GM19452 (cell line): ENCODE results near the gene UCP3.
A peak's percentile ranks its signal among the peaks of the same experiment; 100 is the strongest.

Source experiments
- ATAC-seq: cut with Tn5 transposase; IDR thresholded peaks from one replicate; pipeline ENCODE4 v1.9.1; 2021; ENCODE audit not compliant: unreplicated experiment

The UCP3 gene

GRCh38 chr11:73980001-73980961 is 28.6 kb downstream of the UCP3 start:
- ATAC-seq = peak; percentile 43

GRCh38 chr11:73978576-73979086 is 30.3 kb downstream of the UCP3 start:
- ATAC-seq = no peak

DNA sequence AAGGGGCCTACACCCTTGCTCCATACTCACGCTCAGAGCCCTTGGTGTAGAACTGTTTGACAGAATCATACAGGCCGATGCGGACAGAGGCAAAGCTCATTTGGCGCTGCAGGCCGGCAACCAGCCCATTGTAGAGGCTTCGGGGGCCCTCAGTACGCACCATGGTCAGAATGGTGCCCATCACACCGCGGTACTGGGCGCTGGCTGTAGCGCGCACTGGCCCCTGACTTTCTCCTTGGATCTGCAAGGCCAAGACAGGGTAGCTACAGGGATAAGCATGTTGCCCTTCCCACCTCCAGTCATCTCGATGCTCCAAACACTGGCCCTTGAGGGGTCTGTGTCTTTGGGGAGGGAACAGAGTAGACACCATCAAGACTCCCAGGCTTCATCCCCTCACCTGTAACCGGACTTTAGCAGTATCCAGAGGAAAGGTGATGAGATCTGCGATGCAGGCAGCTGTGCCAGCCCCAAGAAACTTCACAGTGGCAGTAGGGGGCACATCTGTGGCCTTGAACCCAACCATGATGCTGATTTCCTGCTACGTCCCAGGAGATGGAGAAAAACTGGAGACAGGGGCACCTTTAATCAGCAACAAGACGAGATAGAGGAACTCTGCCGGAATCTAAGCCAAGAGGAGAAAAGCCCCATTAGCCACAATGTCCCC is 30.9 kb downstream of the UCP3 start:
- no peak for ATAC-seq

DNA sequence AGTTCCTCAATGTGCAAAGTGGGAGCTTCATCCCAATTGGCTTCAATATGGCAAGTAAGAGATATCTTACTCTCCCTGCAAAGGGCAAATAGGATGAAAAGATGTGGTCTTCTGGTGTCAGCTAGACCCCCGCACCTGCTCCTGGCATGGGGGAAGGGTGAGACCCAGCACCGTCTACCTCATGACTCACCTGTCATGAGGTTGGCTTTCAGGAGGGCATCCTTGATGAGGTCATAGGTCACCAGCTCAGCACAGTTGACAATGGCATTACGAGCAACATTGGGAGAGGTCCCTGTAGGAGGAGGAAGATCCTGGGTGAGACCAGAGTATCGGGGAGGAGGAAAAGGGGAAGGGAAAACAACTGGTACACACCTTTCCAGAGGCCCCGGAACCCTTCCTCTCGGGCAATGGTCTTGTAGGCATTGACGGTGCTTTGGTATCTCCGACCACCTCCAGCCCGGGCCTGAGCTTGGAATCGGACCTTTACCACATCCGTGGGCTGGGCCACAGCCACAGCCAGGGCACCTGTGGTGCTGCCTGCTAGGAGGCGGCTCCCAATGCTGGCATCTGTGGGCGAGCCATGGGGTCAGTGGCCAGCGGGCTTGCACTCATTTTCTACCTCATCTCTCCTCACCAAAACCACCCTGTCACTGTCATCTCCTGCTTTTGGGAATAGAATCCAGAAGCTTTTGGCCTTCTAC is 32.3 kb downstream of the UCP3 start:
- no peak for ATAC-seq

- ATAC-seq = no peak
Measured at GRCh38 chr11:73975479-73975757, 33.5 kb downstream of the UCP3 start.

DNA sequence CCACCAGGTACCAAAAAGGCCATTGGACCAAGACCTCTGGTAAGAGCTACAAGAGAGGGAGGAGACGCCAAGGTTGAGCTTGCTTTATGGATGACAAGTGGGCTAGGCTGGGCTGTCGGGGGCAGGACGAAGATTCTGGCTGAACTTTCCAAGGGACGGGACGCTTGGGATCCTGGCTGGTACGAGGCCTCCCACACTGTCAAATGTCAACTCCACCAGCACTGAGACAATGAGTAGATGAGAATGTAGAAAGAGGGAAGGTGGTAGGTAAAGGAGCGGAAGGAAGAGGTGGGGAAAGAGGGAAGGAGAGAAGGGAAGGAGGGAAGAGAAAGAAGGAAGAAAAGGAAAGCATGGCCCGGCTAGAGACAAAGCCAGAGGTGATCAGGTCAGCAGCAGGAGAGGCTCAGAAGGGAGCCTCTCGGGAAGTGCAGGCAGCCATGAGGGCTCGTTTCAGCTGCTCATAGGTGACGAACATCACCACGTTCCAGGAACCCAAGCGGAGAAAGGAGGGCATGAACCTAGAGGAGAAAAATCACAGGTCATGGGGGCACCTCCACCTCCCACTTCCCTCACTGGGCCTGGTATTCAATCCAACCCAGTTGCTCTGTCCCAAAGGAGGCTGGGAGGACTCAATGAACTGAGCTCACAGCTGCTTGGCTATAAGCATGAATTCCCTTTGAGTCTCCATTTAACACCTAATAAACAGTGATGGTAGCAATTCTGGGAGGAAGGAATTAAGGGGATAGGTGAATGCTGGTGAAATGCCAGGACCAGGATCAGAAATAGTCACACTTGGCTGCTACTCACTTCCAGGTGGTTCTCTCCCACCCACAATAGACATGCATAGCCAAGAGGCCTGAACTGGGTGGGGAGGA is 34.0 kb downstream of the UCP3 start:
- no peak for ATAC-seq

DNA sequence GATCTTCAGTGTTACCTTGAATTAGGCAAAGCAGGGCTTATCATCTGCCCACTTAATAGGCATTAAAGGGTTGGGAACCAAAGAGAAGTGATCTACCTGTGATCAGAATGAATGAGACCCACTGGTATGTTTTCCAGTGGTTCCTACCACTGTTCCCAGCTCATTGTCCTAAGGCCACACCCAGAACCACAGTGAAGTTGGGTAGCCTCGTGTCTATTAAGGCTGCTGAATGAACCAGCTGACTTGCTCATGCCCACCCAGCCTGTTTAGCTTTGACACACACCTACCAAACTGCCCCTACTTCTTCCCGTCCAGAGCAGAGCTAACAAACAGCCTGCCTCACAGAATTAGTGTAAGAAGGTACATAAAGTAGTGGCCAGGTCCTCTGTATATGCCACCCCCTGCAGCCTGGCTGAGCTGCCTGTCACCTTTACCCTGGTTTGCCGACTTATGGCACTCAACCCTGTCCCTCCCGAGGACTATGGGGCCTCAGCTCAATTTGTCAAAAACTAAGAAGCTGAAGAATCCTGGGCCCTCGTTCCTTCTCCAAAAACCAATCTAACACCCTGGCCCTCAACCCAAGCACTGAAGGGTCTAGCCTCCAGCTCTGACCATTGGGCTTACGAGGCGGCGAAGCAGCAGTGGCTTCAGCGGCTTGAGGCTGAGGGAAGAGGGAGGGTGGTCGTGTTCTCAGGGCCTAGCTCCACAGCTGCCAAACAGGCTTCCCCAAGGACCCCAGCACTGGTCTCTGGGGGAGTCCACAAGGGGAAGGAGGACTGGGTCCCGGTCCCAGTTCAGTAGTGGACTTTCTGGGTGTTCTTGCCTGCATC is 36.0 kb downstream of the UCP3 start:
- no peak for ATAC-seq

DNA sequence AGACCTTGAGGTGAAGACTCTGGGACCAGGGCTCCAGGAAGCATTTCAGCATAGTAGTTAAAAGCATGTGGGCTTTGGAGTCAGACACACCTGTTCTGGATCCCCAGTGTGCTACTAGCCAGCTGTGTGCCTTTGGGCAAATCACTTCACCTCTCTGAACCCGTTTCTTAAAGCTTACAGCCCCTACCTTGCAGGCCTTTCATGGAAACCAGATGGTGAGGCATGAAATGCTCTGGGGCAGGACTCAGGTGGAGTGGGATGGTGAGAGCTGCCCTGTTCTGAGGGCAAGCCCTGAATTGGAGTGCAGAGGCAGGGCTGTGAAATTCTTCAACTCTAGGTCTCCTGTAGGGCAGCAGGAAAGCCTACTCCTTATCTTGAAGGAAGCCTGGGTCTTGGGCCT is 36.7 kb downstream of the UCP3 start:
- no peak for ATAC-seq

- ATAC-seq = no peak
Measured at GRCh38 chr11:73971175-73971719, 37.6 kb downstream of the UCP3 start.

DNA sequence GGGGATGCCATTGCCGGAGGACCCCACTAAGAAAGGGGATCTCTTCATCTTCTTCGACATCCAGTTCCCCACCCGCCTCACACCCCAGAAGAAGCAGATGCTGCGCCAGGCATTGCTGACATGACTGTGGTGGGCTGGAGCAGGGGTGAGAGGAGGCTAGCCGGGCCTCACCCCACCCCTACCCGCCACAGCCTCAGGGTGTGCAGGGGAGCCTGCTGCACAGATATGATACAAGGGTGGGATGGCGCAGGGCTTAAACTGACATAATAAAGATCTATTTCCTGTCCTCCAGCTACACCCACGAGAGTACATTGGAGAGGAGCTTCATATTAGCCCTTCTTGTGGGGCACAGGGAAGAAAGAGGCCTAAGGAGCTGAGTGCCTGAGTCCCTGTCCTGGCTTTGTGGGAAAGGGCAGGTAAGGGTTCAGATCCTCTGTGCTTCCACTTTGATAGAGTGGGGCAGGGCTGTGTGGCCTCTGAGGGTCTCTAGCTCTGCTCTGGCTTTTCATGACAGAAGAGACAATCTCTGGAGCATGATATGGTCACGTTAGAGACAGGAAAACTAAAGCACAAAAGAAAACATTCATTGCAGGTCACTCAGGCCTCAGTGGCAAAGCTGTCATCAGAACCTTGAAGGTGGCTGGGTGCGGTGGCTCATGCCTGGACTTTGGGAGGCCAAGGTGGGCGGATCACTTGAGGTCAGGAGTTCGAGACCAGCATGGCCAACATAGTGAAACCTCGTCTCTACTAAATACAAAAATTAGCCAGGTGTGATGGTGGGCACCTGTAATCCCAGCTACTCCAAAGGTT is 38.7 kb downstream of the UCP3 start:
- ATAC-seq = no peak

GRCh38 chr11:73969091-73969490 is 39.8 kb downstream of the UCP3 start:
- no peak for ATAC-seq

DNA sequence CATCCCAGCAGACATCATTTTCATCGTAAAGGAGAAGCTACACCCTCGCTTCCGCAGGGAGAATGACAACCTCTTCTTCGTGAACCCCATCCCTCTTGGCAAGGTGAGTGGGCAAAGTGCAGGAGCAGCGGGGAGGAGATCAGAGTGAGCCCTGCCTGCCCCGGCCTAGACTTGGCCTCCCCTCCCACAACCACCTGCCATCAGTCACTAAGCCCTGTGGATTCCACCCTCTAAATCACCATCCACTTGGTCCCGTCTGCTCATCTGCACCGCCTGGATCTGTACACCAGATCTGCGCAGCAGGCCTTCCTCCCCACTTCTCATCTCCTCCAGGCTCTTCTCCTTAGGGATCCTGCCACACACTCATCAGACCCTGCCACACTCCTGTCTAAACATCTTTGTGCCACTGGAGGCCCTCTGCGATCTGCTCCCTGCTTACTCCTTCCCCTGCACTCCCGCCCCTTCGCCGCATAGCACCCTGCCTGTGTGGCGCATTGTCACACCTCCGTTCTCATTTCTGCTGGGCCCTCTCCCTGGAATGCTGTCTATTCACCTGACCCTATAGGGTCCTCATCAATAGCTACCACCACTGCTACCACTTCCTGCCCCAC is 40.4 kb downstream of the UCP3 start:
- ATAC-seq = no peak

GRCh38 chr11:73965764-73966121 is 43.1 kb downstream of the UCP3 start:
- no peak for ATAC-seq

GRCh38 chr11:73965076-73965763 is 43.7 kb downstream of the UCP3 start:
- ATAC-seq = no peak

DNA sequence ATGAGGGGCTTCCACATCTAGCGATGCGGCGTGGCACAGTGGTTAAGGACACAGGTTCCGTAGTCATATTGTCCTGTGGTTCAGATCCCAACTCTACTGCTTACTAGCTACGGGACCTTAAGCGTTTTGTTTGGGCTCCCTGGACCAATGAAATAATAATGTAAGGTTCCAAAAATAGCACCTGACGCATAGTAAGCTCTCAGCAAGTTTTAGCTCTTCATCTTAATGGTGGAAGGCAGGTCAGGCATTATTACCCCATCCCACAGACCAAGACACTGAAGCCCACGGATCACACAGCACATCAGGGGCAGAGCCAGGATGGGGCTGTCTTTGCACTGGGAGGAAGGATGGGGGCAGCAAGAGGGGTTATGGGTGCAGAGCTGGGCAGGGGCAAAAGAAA is 45.0 kb downstream of the UCP3 start:
- ATAC-seq = no peak

GRCh38 chr11:73962101-73962705 is 46.7 kb downstream of the UCP3 start:
- ATAC-seq = no peak

- no peak for ATAC-seq
Measured at GRCh38 chr11:73961321-73961720, 47.6 kb downstream of the UCP3 start.
